ENCODE measurements around the gene HAP1.
"Not testable (repeated sequence)": the region's sequence is repeated elsewhere in the genome, so short reads cannot be mapped to it uniquely, and the experiment has no call there.

Gene HAP1

DNA sequence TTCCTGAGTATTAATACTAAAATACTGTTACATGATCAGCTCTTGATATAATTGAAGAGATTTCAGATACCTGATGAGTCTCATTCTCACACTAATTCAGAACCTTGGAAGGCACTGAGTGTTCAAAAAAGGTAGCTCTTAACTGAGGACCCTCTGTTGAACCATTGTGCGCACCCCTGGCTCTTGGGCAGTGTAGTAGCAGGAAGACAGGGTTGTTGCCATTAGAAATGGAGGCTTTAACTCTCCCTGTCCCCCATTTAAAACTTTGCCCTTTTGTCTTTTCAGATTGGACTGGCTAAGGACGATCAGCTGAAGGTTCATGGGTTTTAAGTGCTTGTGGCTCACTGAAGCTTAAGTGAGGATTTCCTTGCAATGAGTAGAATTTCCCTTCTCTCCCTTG is 43.9 kb downstream of the HAP1 start:
- no peak for DNase-seq (ENCODE audit: low spot score)

DNA sequence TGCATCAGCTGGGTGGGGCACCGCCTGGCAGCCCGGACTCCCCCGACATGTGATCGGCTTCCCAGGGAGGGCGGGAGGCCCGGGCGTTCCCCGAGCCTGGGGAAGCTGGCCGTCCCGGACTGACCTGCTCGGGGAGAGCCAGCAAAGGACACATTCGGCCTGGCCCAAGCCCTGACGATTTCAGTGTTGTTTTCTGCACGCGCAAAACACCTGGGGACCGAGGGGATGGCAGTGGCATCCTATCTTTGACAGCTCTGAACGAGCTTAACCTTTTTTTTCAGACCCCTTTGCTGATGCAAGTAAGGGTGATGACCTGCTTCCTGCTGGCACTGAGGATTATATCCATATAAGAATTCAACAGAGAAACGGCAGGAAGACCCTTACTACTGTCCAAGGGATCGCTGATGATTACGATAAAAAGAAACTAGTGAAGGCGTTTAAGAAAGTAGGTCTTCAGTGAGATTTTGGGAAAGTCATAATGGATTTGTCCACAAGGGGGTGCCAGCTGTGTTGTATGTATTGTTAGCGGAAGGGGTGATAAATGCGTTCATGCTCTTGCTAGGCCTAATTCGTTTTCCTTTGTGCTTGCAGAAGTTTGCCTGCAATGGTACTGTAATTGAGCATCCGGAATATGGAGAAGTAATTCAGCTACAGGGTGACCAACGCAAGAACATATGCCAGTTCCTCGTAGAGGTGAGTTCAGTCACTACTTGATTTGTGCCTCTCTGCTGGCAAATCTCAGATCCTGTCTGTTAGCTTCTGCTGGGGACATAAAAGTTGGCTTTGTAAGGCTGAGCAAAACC is 44.7 kb downstream of the HAP1 start:
- peak; percentile 69 for DNase-seq (ENCODE audit: low spot score)

DNA sequence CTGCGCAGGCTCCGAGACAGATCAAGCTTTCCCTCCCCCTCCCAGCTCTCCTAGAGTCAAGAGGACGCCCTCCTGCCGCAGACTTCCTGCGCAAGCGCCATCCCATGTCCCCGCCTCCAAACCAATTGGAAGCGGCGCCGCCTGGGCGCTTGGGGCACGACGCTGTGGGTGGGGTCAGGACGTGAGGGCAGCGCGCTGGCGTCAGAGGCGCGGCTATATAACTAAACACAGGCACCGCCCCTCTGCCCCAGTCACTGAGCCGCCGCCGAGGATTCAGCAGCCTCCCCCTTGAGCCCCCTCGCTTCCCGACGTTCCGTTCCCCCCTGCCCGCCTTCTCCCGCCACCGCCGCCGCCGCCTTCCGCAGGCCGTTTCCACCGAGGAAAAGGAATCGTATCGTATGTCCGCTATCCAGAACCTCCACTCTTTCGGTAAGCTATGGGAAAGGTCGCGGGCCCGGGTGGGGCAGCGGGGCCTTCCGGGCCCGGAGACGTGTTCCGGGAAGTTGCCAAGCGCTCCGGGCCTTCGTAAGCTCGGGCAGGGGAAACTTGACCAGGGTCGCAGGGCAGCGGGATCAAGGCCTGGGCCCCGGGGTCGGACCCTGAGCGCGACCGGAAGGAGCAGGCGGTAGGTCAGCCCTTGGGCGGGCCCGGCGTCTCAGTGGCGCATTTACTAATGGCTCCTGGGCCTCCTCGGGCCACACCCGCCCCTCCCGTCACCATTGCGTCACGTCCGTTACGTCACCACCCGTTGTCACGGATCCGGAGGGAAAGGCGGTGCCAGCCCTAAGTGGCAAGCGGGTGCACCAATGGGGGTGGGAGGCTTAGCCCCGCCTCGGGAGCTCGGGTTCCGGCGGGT is 45.6 kb downstream of the HAP1 start, which contains the start of gene EIF1:
EIF1 (plus strand) TSS at position 245 of the 856 bp plus-strand sequence; CDS start at position 399, 154 bp downstream.
- DNase-seq (ENCODE audit: low spot score) = peak; percentile 99

DNA sequence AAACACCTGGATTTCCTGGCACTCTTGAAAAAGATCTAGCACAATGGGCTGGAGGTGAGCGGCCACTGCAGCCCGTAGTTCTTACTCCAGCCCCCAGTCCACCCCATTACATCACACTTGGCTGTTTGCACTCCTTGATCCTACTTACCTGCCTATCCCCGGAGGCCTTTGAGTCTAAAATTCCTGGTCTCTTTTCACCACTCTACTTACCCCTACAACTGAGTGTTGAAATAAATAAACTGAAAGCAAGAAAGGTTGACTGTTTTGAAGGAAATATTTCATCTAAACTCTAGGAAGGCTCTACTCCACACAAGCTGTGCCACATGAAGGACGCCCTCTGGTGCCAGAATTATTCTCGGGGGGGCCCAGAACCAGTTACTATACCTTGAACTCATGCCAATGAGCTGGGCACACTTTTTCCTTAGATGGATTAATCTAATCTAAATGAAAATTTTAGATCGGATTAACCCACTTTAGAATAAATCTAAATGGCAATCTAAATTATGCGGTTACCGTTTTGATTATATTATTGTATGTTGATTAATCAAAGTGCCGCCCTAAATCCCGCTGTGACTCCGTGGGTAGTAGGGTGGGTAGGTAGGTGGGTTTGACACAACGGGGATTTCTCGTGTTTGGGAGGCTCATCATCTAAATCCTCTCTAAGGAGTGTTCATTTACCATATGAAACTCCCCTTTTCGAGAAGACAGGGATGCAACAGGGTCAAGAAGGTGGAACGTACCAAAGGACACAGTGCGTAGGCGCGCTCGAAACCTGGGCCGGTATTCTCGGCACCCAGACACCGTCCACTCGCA is 46.4 kb downstream of the HAP1 start:
- DNase-seq (ENCODE audit: low spot score) = peak; percentile 75

DNA sequence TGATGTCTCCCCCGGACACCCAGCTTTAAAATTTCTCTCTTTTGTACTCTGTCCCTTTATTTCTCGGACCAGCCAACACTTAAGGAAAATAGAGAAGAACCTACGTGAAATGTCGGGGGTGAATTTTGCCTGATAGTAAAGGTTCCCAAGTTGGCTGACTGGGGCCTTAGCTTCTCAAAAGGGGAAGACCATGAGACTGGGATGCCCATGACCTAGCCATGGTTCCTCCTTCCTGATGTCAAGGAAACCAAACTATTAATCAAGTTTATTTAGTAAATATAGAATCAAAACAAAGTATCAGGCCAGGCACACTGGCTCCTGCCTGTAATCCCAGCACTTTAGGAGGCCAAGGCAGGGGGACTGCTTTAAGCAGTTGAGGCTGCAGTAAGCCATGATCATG is 48.2 kb downstream of the HAP1 start:
- DNase-seq (ENCODE audit: low spot score) = no peak

DNA sequence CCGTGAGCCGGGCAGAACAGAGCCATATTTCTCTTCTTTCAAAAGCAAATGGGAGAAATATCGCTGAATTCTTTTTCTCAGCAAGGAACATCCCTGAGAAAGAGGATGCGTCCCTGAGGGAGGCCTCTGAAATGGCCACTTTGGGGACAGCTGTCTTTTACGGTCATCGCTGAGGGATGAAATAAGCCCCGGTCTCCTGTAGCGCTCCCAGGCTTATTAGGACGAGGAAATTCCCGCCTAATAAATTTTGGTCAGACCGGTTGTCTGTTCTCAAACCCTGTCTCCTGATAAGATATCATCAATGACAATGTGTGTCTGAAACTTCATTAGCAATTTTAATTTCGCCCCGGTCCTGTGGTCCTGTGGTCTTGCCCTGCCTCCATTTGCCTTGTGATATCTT is 48.7 kb downstream of the HAP1 start:
- not testable (repeated sequence) for DNase-seq (ENCODE audit: low spot score)

DNA sequence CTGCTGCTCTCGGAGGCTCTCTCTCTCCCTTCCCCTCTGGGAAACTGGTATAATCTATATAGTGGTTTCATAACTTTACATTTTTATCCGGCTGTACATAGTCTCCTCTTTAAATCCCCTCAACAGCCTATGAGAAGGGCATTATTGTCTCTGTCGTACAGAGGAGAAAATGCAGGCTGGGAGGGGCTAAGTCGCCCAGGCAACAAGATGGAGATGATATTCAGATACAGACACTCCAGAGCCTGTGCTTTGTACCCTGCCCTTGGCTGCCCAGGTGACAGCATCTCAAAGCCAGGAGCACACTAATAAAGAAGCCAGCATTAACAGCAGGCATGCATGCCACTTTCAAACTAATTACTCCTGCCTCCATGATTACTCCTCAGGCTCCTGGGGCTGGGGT is 50.4 kb downstream of the HAP1 start:
- DNase-seq (ENCODE audit: low spot score) = no peak

DNA sequence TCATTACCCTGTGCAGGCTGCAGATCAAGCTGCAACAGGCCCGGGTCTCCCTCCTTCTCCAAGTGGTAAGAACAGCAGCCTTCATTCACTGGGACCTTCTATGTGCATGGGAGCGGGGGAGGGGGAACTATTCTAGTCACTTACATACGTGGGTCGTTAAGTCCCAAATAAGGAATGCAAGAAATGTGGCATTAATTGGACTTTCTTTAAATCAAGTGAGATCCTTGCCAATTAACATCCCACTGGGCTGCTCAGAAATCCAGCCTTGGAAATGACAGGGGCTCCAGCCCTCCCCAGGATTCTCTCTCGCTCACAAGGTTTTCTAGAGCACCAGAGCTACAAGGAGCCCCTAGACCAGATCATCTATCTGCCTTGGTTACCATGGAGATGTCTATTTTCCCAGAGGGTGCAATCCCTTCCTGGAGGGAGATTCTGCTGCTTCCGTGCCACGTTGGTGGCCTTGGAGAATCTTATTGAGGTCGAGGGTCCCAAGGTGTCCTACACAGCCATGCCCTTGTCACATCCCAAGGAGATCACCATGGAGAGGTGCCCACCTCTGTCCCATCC is 50.9 kb downstream of the HAP1 start:
- DNase-seq (ENCODE audit: low spot score) = no peak

DNA sequence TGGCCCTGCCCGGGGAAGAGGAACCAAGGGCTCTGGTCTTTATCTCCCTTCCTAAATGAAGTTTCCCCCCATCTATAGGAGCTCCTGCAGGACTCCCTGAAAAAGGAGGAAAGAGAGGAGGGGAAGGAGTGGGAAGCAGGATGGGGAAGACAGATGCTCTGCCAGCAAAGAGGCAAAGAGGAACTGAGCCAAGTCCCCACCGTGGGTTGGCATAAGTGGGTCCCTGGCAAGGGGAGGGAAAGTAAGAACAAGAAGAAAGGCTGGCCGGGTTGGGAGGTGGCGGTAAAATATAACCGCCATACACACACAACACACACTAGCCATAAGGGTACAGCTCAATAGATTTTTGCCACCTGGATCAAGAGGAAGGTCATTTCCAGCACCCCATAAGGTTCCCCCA is 51.8 kb downstream of the HAP1 start:
- no peak for DNase-seq (ENCODE audit: low spot score)

DNA sequence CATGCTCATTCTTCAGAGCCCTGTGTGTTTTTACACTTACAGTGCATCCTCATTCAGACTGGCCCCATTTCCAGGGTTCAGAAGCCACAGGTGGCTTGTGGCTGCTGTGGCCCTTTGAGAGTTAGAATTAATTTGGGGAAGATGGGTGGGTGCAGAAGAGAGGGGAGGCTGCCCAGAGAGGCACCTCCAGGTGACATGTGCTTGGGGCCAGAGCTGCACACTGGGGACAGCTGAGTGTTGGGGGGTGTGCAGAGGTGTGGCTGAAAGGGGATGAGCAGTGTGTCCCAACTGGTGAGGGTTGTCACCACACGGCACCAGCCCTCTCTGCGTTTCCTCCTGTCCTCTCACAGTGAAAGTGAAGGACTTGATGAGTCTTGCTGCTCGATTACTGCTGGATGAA is 52.7 kb downstream of the HAP1 start:
- no peak for DNase-seq (ENCODE audit: low spot score)

DNA sequence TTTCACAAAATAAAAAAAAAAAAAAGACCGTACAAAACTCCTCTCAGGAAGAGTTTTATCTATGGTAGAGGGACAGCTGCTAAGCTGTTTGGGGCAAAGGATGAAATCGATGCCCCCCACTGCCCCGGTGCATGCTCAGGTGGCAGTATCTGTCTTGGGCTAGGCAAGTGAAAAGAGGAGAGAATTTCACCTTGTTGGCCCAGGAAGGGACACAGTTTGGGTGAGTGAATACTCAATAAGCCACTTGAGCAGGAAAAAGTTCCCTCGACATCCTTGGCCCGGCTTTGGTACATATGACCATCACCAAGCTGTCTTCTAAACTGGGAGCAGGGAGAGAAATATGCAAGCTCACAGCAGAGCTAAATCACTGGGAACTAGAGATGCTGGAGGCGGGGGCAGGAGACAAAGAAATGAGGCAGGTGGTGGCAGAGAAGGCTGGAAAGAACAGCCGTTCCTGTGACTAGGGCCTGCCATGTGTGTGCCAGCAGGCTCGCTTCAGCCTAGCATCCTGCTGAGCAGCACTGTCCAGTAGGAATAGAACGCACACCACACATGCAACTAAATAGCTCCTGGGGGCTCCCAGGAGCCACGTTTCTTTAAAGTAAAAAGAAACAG is 53.9 kb downstream of the HAP1 start:
- no peak for DNase-seq (ENCODE audit: low spot score)

DNA sequence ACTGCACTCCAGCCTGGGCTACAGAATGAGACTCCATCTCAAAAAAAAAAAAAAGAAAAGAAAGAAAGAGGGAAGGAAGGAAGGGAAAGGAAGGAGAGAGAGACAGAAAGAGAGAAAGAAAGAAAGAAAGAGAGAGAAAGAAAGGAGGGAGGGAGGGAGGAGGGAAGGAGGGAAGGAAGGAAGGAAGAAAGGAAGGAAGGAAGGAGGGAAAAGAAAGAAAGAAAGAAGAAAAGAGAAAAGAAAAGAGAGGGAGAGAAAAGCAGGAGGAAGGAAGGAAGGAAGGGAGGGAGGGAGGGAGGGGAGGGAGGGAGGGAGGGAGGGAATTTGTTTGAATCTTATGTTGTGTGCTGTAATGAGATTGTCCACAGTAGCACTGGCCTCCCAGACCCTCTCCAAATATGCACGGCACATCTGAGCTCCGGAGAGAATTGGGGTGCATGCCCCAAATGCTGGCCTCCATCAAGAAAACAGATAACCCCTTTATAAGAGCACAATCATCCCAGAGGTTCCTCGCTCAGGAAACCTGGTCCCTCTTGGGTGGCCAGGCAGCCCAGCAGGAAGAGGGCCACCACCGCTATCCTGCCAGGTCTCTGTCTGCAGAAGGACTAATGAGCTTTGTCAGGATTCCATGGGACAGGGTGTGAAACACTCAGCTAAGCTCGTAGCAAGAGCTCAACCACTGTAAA is 54.6 kb downstream of the HAP1 start:
- DNase-seq (ENCODE audit: low spot score) = no peak

DNA sequence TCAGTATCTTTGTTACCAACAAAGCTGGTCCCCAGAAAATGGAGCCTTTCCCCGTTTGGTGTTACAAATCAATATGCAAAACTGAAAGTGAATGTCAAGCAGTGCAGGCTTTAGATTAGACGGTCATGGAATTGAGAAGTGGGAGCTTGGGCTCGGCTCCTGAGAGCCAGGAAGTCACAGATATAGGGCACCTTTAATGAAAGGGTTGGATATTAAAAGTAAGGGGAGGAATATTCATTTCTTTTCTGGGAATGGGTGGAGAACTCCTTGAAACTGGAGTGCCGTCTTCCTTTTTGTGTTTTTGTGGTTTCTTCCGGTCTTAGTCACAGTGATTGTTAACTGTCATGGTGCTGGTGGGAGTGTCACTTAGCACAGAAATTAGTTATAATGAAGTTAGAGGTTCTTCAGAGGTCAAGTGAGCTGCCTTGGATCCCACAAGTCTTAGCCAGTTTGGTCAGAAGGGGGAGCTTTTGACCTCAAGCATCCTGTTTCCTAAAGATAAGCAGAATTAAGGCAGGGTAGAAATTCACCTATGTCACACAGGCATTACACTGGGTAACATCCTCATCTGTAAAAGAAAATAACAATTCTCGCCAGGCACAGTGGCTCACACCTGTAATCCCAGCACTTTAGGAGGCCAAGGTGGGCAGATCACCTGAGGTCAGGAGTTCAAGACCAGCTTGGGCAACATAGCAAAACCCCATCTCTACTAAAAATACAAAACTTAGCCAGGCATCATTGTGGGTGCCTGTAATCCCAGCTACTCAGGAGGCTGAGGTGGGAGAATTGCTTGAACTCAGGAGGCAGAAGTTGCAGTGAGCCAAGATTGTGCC is 55.3 kb downstream of the HAP1 start:
- DNase-seq (ENCODE audit: low spot score) = peak; percentile 86

DNA sequence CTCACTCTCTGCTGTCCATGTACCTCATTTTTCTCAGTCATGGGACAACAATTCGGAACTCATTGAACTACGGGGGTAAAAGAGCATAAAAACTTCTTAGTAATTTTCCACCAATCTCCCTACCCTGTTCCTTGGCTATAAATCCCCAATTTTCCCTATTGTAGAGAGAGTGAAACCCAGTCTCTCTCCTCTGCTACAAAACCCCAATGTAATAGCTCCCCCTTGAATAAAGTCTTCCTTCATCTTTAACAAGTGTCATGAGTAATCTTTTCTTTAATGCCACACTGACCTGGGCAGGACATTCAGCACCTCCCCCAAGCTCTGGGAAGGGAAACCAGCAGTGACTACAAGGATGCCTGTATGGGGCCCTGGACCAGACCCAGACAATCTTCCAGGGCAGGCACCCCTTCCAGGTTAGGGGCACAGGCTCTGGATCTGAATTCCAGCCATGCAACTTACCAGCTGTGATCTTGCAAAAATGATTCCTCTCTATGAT is 56.0 kb downstream of the HAP1 start:
- peak; percentile 83 for DNase-seq (ENCODE audit: low spot score)

DNA sequence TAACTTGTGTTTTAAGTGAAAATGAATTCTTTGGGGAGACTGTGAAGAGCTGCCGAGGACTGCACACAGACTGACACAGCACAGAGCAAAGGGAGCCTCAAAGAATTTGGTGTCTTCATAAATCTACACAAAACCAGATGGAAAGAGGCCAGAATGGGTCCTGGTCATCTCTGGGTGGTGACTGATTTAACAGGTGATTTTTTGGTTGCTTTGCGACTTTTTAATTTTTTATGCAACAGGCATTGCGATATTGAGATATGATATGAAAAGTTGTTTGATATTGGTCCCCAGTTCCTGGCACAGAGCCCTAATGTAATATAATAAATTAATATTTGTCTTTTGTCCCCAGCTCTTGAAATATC is 58.4 kb downstream of the HAP1 start:
- DNase-seq (ENCODE audit: low spot score) = no peak

DNA sequence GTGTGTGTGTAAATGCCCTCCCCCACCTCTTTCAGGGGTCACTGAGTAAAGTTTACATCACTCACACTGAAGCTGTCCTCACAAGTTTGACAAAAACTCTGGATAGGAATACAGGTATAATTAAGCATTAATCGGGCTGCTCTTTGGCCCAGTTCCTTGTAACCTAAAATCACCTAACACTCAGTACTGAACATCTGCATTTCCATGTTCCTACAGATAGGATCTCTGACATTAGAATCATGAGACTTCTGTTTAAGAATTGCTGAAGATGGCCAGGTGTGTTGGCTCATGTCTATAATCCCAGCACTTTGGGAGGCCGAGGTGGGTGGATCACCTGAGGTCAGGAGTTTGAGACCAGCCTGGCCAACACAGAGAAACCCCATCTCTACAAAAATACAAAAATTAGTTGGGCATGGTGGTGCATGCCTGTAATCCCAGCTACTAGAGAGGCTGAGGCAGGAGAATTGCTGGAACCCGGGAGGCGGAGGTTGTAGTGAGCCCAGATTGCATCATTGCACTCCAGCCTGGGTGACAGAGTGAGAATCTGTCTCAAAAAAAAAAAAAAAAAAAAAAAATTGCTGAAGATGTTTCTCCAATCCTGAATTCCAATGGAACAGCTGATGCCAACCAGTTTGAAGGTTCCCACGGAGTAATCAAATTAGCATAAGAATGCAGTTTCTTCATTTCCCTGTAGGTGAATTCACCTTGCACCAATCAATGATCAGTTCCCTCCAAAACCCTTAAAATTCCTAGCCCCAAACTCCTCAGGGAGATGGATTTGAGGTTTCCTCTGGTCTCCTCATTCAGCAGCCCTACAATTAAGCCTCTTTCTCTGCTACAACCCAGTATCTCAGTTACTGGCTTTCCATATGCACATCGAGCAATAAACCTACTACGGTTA is 59.0 kb downstream of the HAP1 start:
- DNase-seq (ENCODE audit: low spot score) = not testable (repeated sequence)
